ENCODE results near the gene DNAH3. TPM values are rescaled to one million over a fixed set of nuclear protein-coding genes. Genes with fewer than 3 reads are reported as not detected.
A peak's percentile ranks its signal among the peaks of the same experiment; 100 is the strongest.

Gene DNAH3
- total and polyA plus RNA-seq, 2 of the 8 experiments (the other 6 are each of a cell fraction or from before 2014, with no cell fraction given), result 0.57 to 0.71 TPM

DNA sequence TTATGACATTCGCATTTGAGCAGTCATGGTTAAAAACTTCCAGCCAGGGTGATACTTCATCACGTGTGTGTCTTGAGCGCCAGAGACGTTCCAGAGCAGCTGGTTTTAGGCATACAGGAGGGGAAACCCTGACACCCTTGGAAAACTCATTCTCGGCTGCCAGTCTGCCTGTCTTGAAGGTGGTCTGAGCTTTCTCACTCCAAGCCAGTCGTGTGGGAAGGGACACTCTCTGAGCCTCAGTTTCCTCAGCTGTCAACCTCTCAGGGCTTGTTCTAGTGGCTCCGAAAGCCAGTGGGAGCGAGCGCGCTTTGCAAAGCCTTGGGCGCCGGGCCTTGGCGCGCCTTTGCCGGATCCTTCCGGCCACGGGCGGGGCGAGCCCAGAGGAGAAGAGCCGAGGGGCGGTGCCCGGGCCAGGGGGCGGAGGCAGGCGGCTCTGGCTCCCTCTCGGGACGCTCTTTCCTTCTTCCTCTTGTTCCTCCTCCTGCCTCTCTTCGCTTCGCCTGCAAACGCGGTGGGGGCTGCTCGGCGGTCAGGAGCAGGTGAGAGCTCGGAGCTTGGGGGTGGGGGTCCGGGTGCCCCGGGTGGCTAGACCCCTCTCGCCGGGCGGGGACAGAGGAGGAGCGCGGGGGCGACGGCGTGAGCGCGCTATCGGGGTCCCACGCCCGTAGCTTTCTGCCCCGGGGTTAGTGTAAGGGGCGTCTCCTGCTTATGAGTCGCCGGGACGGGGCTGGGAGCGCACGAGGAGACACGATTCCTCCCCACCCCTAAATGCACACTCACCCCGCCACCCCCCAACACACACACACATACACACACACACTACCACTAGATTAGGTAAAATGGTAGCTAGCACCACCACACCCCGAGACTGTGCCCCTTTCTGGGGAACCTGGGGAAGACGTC is 7.8 kb upstream of the DNAH3 start, which contains the start of gene LDAF1 (continued):
- TF ChIP-seq RBBP5 (IDR thresholded peaks at IDR 0.05; ENCODE audit: borderline replicate concordance, low read depth, low read length) (peak; percentile 58; the same call in 1 of the 2 replicates), ZNF274 (IDR thresholded peaks at IDR 0.05; ENCODE audit: borderline replicate concordance, extremely low read depth, low read length) (no peak), TAF1 (IDR thresholded peaks at IDR 0.05; ENCODE audit: low read depth, low read length) (peak; percentile 49; the same call in 1 of the 2 replicates), PHF8 (conservative IDR thresholded peaks at IDR 0.05; ENCODE audit: low read depth, low read length) (0 out of 2 replicates have a peak, but pooled peaks have one; percentile 30)
- TF ChIP-seq, protein P1, sequence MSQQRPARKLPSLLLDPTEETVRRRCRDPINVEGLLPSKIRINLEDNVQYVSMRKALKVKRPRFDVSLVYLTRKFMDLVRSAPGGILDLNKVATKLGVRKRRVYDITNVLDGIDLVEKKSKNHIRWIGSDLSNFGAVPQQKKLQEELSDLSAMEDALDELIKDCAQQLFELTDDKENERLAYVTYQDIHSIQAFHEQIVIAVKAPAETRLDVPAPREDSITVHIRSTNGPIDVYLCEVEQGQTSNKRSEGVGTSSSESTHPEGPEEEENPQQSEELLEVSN (IDR thresholded peaks at IDR 0.05), result peak; percentile 34
- TF ChIP-seq, protein P2, sequence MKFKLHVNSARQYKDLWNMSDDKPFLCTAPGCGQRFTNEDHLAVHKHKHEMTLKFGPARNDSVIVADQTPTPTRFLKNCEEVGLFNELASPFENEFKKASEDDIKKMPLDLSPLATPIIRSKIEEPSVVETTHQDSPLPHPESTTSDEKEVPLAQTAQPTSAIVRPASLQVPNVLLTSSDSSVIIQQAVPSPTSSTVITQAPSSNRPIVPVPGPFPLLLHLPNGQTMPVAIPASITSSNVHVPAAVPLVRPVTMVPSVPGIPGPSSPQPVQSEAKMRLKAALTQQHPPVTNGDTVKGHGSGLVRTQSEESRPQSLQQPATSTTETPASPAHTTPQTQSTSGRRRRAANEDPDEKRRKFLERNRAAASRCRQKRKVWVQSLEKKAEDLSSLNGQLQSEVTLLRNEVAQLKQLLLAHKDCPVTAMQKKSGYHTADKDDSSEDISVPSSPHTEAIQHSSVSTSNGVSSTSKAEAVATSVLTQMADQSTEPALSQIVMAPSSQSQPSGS (IDR thresholded peaks at IDR 0.05; ENCODE audit: low read length), result no peak

All from H1 (cell line).